GM23338 (cell line): ENCODE measurements around the gene CA5B. TPM values are rescaled to one million over a fixed set of nuclear protein-coding genes. Genes with fewer than 3 reads are reported as not detected.

Source experiments
- ATAC-seq: fragments of 200-7000 bp; cut with Tn5 transposase; 3 replicates; pipeline ENCODE4 v1.9.1; 2020
- DNase-seq: peaks from one replicate; pipeline ENCODE4 v3.0.0-alpha.2; 2015; ENCODE audit warnings: low spot score
- H2AFZ ChIP-seq: fragments of 200-600 bp; sonication (generic); 2 replicates; pipeline ENCODE4 v1.8.0; 2016; ENCODE audit warnings: antibody characterized with exemption, mild to moderate bottlenecking, moderate library complexity
- H3F3A ChIP-seq: fragments of 200-600 bp; sonication (generic); replicated peaks from 2 replicates; pipeline ENCODE4 v1.8.0; 2017; ENCODE audit warnings: antibody characterized with exemption, mixed run types, low read depth
- H3K27ac ChIP-seq: fragments of 200-600 bp; sonication (generic); 2 replicates; pipeline ENCODE4 v1.6.1; 2016; ENCODE audit warnings: low read depth
- H3K27me3 ChIP-seq: fragments of 200-600 bp; sonication (generic); 2 replicates; pipeline ENCODE4 v1.8.0; 2016; ENCODE audit warnings: mild to moderate bottlenecking, mixed run types, moderate library complexity; ENCODE audit not compliant: insufficient read depth
- H3K36me3 ChIP-seq: fragments of 200-600 bp; sonication (generic); 2 replicates; pipeline ENCODE4 v1.8.0; 2016; ENCODE audit warnings: mild to moderate bottlenecking; ENCODE audit not compliant: insufficient read depth
- H3K4me1 ChIP-seq: fragments of 200-600 bp; sonication (generic); 2 replicates; pipeline ENCODE4 v1.8.0; 2016; ENCODE audit warnings: mild to moderate bottlenecking, moderate library complexity; ENCODE audit not compliant: insufficient read depth
- H3K4me2 ChIP-seq: fragments of 200-600 bp; sonication (generic); 2 replicates; pipeline ENCODE4 v1.7.1; 2017; ENCODE audit warnings: mixed run types
- H3K4me3 ChIP-seq: fragments of 200-600 bp; sonication (generic); 2 replicates; pipeline ENCODE4 v1.6.1; 2016; ENCODE audit warnings: mixed run types
- H3K79me2 ChIP-seq: fragments of 200-600 bp; sonication (generic); replicated peaks from 2 replicates; pipeline ENCODE4 v1.8.0; 2017; ENCODE audit warnings: mild to moderate bottlenecking; ENCODE audit not compliant: insufficient read depth
- H3K9me2 ChIP-seq: fragments of 200-600 bp; sonication (generic); 2 replicates; pipeline ENCODE4 v1.8.0; 2017; ENCODE audit not compliant: insufficient read depth
- H4K20me1 ChIP-seq: fragments of 200-600 bp; sonication (generic); replicated peaks from 2 replicates; pipeline ENCODE4 v1.8.0; 2017; ENCODE audit warnings: mild to moderate bottlenecking; ENCODE audit not compliant: insufficient read depth
- H3K27ac Mint-ChIP-seq: 2 replicates; pipeline ENCODE4 v1.8.0; 2020; ENCODE audit warnings: inconsistent platforms, mild to moderate bottlenecking, moderate library complexity, mixed read lengths
- H3K27me3 Mint-ChIP-seq: 3 replicates; pipeline ENCODE4 v1.8.0; 2022; ENCODE audit warnings: low read depth, mild to moderate bottlenecking, moderate library complexity, mixed read lengths, inconsistent platforms; ENCODE audit not compliant: insufficient read depth, poor library complexity
- H3K36me3 Mint-ChIP-seq: 3 replicates; pipeline ENCODE4 v1.8.0; 2021; ENCODE audit warnings: low read depth, mild to moderate bottlenecking, inconsistent platforms, moderate library complexity, mixed read lengths
- H3K4me1 Mint-ChIP-seq: 3 replicates; pipeline ENCODE4 v1.8.0; 2020; ENCODE audit warnings: mild to moderate bottlenecking, inconsistent platforms, mixed read lengths
- H3K4me3 Mint-ChIP-seq: 3 replicates; pipeline ENCODE4 v1.8.0; 2021; ENCODE audit warnings: moderate library complexity, mild to moderate bottlenecking, inconsistent platforms, mixed read lengths
- H3K9me3 Mint-ChIP-seq: 3 replicates; pipeline ENCODE4 v1.8.0; 2020; ENCODE audit warnings: moderate library complexity, mild to moderate bottlenecking, inconsistent platforms, mixed read lengths
- CREB1 ChIP-seq: fragments of 250-450 bp; sonication (Bioruptor Pico); IDR thresholded peaks from 2 replicates; pipeline ENCODE4 v1.5.0; 2020; ENCODE audit warnings: low read depth, mild to moderate bottlenecking, moderate library complexity
- EZH2 ChIP-seq: fragments of 200-600 bp; sonication (generic); IDR thresholded peaks from one replicate; pipeline ENCODE4 v1.8.0; 2017; ENCODE audit warnings: antibody characterized with exemption, mild to moderate bottlenecking, low read depth; ENCODE audit not compliant: unreplicated experiment
- EZH2phosphoT487 ChIP-seq: fragments of 200-600 bp; sonication (generic); IDR thresholded peaks from one replicate; pipeline ENCODE4 v1.8.1; 2018; ENCODE audit warnings: antibody characterized with exemption; ENCODE audit not compliant: unreplicated experiment
- JUNB ChIP-seq: IDR thresholded peaks from one replicate; pipeline ENCODE4 v1.6.1; 2016; ENCODE audit warnings: antibody characterized with exemption; ENCODE audit not compliant: unreplicated experiment
- NANOG ChIP-seq: IDR thresholded peaks from 2 replicates; pipeline ENCODE4 v1.6.1; 2016; ENCODE audit warnings: antibody characterized with exemption, borderline replicate concordance
- POLR2AphosphoS5 ChIP-seq: IDR thresholded peaks from 2 replicates; pipeline ENCODE4 v1.6.1; 2016; ENCODE audit warnings: antibody characterized with exemption, low read depth
- STAT1 ChIP-seq: IDR thresholded peaks from one replicate; pipeline ENCODE4 v1.6.1; 2016; ENCODE audit warnings: antibody characterized with exemption; ENCODE audit not compliant: unreplicated experiment
- ZNF331 ChIP-seq: fragments of 250-450 bp; sonication (Bioruptor Pico); IDR thresholded peaks from 2 replicates; pipeline ENCODE4 v1.5.0; 2020; ENCODE audit warnings: low read depth, mild to moderate bottlenecking, moderate library complexity
- polyA plus RNA-seq: library from polyadenylated mRNA; unstranded; fragments of >200 nt; fragmentation: Nextera tagmentation; extraction: Ambion mirVana; gene quantifications from 2 replicates; pipeline ENCODE4 v1.2.1, GENCODE V29; 2016
- total RNA-seq: library from RNA; depleted of rRNA; stranded (reverse); fragments of >200 nt; shearing (Covaris generic); gene quantifications from 2 replicates; pipeline ENCODE4 v1.2.3, GENCODE V29; 2014
- TF ChIP-seq, protein P1 (sequence below): IDR thresholded peaks from 2 replicates; pipeline ENCODE4 v1.6.1; 2016; ENCODE audit warnings: antibody characterized with exemption
- TF ChIP-seq, protein P2 (sequence below): IDR thresholded peaks from one replicate; pipeline ENCODE4 v1.6.1; 2018; ENCODE audit warnings: antibody characterized with exemption; ENCODE audit not compliant: unreplicated experiment

Gene CA5B
- total and polyA plus RNA-seq, 2 experiments from 2014 or later = 4.8 to 6.1 TPM

GRCh38 chrX:15718283-15718970 is 19.6 kb upstream of the CA5B start (continued):
- TF ChIP-seq, protein P1, sequence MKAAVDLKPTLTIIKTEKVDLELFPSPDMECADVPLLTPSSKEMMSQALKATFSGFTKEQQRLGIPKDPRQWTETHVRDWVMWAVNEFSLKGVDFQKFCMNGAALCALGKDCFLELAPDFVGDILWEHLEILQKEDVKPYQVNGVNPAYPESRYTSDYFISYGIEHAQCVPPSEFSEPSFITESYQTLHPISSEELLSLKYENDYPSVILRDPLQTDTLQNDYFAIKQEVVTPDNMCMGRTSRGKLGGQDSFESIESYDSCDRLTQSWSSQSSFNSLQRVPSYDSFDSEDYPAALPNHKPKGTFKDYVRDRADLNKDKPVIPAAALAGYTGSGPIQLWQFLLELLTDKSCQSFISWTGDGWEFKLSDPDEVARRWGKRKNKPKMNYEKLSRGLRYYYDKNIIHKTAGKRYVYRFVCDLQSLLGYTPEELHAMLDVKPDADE = no peak
- TF ChIP-seq EZH2 (no peak), POLR2AphosphoS5 (no peak), NANOG (no peak)
- TF ChIP-seq, protein P2, sequence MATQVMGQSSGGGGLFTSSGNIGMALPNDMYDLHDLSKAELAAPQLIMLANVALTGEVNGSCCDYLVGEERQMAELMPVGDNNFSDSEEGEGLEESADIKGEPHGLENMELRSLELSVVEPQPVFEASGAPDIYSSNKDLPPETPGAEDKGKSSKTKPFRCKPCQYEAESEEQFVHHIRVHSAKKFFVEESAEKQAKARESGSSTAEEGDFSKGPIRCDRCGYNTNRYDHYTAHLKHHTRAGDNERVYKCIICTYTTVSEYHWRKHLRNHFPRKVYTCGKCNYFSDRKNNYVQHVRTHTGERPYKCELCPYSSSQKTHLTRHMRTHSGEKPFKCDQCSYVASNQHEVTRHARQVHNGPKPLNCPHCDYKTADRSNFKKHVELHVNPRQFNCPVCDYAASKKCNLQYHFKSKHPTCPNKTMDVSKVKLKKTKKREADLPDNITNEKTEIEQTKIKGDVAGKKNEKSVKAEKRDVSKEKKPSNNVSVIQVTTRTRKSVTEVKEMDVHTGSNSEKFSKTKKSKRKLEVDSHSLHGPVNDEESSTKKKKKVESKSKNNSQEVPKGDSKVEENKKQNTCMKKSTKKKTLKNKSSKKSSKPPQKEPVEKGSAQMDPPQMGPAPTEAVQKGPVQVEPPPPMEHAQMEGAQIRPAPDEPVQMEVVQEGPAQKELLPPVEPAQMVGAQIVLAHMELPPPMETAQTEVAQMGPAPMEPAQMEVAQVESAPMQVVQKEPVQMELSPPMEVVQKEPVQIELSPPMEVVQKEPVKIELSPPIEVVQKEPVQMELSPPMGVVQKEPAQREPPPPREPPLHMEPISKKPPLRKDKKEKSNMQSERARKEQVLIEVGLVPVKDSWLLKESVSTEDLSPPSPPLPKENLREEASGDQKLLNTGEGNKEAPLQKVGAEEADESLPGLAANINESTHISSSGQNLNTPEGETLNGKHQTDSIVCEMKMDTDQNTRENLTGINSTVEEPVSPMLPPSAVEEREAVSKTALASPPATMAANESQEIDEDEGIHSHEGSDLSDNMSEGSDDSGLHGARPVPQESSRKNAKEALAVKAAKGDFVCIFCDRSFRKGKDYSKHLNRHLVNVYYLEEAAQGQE = no peak

- no peak overlapping the region for H2AFZ ChIP-seq
- no peaks in the 10 kb centered on the region for H3F3A ChIP-seq
- Mint-ChIP-seq H3K27ac (peak overlapping the region; percentile 75; the same call in 1 of the 2 replicates), H3K4me3 (no peak overlapping the region), H3K27me3 (no peaks in the 10 kb centered on the region), H3K9me3 (no peaks in the 10 kb centered on the region), H3K4me1 (peaks cover 15% of the 10 kb centered on the region), H3K36me3 (no peaks in the 10 kb centered on the region)
- H3K4me2 ChIP-seq = no peak overlapping the region; the same call in 1 of the 2 replicates
- peaks cover 14% of the 10 kb centered on the region for H3K4me1 ChIP-seq
- ATAC-seq (no peak), DNase-seq (no peak)
- H4K20me1 ChIP-seq = no peaks in the 10 kb centered on the region
- peak overlapping the region; percentile 56; the same call in 1 of the 2 replicates for H3K27ac ChIP-seq
- no peaks in the 10 kb centered on the region for H3K27me3 ChIP-seq
- TF ChIP-seq STAT1 (no peak), EZH2 (no peak)
- H3K36me3 ChIP-seq = no peaks in the 10 kb centered on the region
- H3K79me2 ChIP-seq = no peaks in the 10 kb centered on the region
- H3K4me3 ChIP-seq = no peak overlapping the region
- no peaks in the 10 kb centered on the region for H3K9me2 ChIP-seq
Observed at GRCh38 chrX:15719324-15719968, 18.6 kb upstream of the CA5B start.

GRCh38 chrX:15721911-15722310 is 16.2 kb upstream of the CA5B start:
- H3K4me3 Mint-ChIP-seq = no peak overlapping the region
- Histone ChIP-seq H3K4me2 (no peak overlapping the region), H3K27me3 (no peaks in the 10 kb centered on the region), H4K20me1 (no peaks in the 10 kb centered on the region), H3K27ac (no peak overlapping the region), H3K36me3 (no peaks in the 10 kb centered on the region), H3K4me3 (no peak overlapping the region), H3K4me1 (peaks cover 14% of the 10 kb centered on the region), H3K9me2 (no peaks in the 10 kb centered on the region), H2AFZ (no peak overlapping the region), H3F3A (no peaks in the 10 kb centered on the region), H3K79me2 (no peaks in the 10 kb centered on the region)
- no peaks in the 10 kb centered on the region for H3K27me3 Mint-ChIP-seq
- no peak overlapping the region for H3K27ac Mint-ChIP-seq
- no peaks in the 10 kb centered on the region for H3K9me3 Mint-ChIP-seq
- ATAC-seq = no peak
- no peaks in the 10 kb centered on the region for H3K36me3 Mint-ChIP-seq
- H3K4me1 Mint-ChIP-seq = peaks cover 15% of the 10 kb centered on the region
- DNase-seq = no peak
- TF ChIP-seq CREB1 (CRISPR knock-in tag) (no peak), POLR2AphosphoS5 (no peak), EZH2phosphoT487 (no peak), JUNB (no peak), ZNF331 (CRISPR knock-in tag) (no peak), NANOG (no peak)
- TF ChIP-seq, protein P1 = no peak
- TF ChIP-seq, protein P2 = no peak
